Activated naive CD8-positive, alpha-beta T cell treated with anti-CD3 and anti-CD28 coated beads, Interleukin-2, amount 50 U/mL, for 16 hours (primary cell): ENCODE data around the gene PHYKPL.
"Not testable (repeated sequence)": the region's sequence is repeated elsewhere in the genome, so short reads cannot be mapped to it uniquely, and the experiment has no call there.

Experiments
- DNase-seq: peaks from one replicate; pipeline ENCODE4 v3.0.0-alpha.2; 2020; ENCODE audit warnings: low read depth, low spot score

PHYKPL gene

DNA sequence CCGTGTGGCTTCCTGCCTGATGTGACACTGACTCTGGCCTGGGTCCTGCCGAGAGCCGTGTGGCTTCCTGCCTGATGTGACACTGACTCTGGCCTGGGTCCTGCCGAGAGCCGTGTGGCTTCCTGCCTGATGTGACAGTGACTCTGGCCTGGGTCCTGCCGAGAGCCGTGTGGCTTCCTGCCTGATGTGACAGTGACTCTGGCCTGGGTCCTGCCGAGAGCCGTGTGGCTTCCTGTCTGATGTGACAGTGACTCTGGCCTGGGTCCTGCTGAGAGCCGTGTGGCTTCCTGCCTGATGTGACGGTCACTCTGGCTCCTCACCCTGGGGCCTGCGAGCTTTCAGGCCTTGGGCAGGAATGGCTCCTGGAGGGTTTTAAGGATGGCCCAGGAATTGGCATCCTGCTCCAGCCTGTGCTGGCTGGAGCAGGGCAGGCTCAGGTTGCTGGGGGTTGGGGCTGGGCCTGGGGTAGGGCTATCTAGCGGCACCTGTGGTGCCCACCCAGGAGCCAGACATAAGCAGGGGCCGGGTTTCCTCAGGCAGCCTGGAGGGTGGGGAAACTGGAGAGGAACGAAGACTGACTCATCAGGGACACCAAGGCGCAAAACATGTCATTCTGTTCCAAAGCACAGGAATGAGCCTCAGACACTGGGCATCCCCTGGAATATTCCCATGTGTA is 7.2 kb upstream of the PHYKPL start:
- not testable (repeated sequence) for DNase-seq

DNA sequence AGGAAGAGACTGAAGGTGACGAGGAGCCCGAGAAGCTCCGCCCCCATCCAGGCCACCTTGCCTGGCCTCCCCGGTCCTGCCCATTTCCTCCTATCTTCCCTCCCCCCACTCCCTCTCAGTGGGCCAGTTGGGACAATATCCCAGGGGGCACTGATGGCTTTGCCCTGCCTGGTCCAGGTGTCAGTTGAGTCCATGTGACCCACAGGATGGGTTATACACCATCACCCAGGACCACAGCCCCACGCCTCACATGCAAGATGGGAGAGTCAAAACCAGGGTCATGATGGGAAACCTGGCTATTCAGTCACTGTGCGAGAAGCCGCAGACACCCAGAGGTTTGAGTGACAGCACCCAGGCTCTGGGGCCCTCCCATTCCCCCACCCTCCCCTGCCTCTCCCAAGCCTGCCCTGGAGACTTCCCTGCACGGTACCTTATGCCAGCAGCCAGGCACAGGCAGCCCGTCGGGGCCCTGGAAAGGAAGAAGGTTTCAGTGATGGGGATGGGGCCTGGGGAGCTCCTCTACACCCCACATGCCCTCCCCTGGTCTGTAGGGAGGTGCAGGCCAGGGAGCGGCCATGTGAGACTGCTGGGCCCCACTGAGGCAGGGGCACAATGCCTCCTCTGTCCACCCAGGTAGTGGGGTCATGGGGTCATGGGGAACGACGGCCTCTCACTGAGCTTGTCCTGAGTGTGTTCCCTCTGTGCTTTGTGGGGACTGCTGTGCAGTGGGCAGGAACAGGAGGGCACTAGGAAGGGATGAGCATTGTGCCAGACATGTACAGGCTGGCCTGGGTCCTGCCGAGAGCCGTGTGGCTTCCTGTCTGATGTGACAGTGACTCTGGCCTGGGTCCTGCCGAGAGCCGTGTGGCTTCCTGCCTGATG is 6.3 kb upstream of the PHYKPL start:
- no peak for DNase-seq

DNA sequence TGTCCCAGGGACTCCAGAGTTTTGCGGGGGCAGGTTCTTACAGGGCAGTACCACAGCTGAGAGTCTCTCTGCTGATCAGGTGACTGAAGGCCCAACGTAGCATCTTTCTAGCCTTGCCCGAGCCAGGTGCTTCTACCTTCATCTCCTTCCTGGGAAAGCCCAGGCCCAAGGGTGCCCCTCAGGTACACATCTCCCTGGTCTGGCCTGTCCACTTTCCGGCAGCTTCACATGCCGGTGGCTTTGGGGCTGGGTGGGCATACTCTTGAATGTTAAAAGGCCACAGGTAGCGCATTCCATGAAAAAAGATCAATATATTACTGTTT is 5.7 kb upstream of the PHYKPL start:
- no peak for DNase-seq

DNA sequence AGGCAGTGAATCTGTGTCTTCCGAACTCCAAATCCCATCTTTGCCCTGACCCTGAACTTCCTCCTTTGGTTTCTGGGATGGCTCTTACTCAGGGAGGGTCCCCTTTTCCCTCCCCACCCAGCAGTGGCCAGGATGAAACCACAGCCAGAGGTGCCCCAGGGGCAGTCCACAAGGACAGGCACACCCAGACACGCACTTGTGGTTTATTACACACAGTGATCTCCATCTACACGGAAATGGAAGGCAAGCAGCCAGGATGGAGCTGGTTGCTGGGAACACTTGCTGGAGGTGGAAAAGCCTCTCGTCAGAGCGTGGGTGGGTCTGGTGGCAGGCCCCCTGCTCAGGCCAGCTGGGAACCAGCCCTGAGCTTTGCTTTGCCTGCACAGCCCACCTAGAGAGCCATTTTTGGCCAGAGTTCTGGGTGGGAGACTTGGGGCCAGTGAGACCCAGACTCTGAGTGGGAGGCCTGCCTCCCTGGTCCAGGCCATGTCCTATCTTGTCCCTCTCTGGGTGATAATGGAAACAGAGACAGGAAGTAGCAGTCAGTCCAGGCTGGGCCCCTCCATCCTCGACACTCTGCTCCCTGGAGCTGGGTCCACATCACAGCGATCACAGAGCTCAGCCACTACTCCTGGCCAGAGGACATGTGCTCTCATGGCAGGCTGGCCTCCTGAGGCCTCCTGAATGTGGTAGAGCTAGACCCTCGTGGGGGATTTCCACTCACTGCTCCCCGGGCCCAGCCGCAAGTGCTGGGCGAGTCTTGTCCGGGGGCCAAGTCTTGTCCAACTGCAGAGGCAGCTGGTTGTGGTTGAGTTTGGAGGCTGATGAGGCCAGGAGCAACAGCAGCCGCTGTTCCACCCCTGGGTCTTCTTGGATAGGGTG is 5.1 kb upstream of the PHYKPL start:
- no peak for DNase-seq

DNA sequence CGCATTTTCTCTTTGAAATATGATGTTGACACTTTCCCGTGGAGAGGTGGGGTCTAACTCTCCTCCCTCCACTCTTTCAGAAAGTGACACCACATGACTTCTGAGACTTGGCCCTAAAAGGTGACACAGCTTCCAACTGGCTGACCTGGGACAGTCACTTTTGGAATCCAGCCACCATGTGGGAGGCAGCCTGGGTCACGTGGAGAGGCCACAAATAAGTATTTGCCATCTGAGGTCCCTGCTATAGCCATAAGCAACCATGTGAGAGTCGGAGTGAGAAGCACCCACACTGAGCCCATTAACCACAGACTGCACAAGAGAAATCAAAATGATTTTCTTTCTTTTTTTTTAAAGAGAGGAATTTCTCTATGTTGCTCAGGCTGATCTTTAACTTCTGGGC is 4.1 kb upstream of the PHYKPL start:
- DNase-seq, result no peak

DNA sequence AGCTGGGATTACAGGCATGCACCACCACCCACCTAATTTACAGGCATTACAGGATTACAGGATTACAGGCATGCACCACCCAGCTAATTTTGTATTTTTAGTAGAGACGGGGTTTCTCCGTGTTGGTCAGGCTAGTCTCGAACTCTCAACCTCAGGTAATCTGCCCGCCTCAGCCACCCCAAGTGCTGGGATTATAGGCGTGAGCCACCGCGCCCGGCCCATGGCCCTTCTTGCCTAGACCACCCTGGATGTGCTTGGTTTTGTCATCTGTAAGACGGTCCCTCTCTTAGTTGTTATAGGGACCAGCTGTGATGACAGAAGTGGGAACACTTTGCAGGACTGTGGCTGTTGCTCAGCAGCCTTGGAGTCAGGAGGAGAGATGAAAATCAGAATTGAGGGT is 3.5 kb upstream of the PHYKPL start:
- DNase-seq, result no peak

DNA sequence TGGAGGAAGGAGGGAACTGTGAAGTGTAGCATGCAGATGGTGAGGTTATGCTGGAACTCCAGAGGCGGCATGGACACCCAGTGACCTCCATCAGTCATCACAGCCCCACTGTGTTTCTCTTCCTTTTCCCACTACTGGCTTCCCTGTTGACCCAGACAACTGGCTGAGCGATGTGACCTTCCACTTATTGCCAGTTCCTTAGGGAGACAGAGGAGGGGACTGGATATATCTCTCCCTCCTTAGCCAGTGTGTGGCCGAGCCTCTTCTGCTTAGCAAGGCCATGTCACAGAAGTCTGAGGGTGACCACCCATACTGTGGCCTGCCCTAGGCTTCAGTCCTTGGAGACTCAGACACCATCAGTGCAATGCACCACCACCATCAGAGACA is 3.0 kb upstream of the PHYKPL start:
- no peak for DNase-seq

DNA sequence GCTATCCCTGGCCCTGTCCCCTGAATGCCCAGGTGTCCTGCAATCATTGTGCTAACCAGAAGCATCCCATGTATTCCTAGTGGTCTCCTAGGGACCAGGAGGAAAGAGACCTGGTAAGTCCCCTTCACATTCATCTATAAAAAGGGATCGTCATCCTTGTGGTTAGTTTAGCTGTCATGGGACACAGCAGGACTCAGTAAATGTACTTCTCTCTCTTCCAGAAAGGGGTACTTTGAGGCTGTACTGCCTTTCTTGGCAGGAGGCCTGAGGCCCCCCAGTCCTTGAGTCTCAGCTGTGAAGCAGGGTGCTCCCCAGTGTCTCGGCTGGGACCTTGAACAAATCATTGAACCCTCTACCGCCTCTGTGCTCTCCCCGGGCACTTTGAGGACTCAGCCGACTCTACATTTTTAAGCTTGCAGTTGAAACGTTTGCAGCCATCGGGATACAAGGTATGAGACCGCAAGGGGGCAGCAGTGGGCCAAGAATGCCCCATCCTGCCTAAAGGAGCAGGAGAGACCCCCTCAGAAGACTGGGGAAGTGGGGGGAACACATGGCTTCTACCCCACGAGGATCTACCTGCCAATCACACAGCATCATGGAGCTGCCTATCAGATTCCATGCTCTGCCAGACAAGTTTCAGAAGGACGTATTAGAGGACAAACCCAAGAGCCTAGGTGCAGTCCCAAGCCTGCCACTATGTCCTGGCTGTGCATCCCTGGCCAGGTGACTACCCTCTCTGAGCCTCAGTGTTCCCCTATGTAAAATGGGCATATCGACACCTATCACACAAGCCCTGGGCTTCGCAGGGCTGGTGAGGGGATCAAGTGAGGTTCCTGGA is 2.4 kb upstream of the PHYKPL start:
- peak; percentile 59 for DNase-seq

DNA sequence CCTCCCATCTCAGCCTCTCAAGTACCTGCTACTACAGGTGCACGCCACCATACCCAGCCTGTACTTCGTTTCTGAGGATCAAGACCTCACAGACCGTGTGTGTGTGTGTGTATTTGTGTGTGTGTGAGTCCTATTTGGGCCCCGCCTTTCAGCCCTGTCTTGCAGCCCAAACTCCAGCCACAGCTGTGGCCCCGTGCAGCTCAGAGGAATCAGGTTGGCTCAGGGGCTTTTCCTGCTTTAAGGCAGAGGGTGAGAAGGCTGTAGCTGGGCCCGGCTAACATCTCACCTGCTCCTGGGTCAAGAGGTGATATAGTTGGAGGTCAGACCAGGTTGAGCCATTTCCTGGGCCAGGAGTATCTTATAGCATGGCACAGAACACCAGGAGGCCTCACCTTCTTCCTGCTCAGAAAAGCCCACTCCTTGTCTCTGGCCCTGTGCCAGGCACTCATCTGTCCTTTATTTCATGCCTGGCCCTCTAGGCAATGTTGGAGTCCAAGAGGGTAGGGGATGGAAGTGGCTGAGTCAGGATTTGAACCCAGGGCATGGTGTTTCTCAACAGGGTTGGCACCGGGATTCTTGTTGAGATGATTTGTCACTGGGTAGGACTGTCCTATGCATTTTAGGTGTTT is 1.6 kb upstream of the PHYKPL start:
- DNase-seq, result no peak

DNA sequence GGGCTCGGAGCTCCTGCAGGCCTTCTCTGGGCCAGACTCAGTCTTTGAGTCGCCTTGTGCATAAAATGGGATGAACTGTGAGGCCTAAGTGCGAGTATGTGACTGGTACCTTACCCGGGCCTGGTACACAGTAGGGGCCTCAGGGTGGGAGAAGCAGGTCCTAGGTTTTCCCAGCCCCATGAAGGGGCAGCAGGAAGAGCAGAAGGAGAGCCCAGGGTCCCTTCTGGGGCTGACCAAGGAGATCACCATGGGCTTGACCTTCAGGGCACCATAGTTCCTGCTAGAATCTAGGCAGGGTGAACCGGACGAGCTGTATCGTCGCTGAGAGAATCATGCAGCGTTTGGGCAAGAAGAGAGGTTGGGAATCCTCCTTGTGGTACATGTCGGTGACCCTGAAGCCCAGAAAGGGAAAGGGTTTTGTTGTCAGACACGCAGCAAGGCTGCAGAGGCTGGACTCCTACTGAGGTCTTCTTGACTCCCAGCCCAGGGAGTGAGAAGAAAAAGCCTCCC is 373 bp upstream of the PHYKPL start:
- no peak for DNase-seq

DNA sequence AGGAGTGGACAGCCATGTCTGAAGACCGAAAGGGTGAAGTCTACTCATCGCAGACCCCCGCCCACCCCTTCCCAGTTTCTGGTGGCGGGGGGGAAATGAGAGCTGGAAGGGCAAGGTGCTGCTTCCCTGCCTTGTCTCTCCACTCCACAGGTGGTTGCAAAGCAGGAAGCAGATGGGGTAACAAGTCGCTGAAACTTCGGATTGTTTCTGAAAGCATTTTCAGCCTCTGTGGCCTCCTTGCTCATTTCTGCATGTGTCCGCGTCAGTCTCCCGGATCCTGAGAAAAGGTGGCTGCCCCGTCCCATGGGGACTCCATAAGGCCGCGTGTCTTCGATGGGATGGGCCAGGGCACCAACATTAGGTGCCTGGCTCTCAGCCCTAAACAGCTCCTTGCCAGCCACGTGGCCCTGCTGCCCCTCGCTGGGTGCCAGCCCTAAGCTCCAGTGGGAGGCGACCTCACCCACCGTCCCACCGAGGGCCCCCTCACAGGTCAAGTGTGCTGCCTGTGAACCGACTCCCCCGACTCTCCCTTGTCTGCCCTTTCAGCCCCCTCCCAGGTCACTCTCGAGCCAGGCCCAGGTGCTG is 971 bp downstream of the PHYKPL start:
- DNase-seq, result no peak

DNA sequence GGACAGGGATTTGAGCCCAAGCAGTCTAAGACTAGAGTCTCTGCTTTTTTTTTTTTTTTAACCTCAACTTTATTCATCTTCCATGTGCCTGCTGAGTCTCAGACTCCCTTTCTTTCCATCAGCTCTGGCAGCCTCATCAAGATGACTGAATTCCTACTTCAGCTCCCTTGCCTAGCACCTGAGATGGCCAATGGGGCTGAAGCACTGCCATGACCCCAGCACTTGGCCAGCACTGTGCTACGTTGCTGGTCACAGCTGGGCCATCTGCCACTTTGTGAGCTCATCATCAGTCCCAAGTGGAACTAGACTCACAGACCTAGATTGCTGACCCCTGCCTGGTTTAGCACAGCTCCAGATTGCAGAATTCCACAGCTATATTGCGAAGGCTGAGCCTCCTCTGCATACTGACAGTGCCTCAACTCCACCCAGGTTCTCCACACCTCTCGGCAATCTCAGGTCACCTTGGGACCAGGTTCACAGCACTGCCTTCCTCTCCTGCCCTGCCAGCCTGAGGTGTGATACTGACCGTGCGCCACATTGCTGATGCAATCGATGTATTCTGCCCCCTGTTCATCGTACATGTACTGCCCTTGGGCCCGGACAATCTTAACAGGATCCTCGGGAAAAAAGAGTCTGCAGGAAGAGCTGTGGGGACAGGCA is 1.6 kb downstream of the PHYKPL start:
- DNase-seq, result no peak

DNA sequence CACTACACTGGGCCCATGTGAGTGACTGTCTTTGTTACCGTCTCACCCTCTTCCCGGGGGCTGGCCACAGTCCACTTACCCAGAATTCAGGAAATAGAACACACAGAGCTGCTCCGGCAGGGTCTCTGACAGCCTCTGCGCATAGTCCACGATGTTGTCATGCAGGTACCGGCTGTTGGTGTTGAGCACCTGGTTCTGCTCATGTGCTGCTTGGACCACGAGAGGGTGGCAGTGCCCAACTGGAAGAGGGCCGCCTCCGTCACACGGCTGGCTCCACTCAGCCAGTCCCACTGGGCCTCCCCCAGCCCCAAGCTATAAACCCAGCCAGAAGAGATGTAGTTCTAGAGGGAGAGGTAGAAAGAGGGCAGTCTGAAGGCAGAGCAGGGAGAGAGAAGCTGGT is 2.7 kb downstream of the PHYKPL start:
- DNase-seq, result no peak

DNA sequence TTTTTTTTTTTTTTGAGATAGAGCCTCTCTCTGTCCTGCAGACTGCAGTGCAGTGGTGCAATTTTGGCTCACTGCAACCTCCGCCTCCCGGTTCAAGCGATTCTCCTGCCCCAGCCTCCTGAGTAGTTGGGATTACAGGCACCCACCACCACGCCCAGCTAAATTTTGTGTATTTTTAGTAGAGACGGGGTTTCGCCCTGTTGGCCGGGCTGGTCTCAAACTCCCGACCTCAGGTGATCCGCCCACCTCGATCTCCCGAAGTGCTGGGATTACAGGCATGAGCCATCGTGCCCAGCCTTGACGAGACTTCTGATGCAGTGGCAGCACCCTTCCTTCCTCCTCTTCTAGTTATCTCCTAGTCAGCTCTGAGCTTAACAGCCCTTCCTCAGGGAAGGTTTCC is 3.5 kb downstream of the PHYKPL start:
- DNase-seq, result not testable (repeated sequence)

DNA sequence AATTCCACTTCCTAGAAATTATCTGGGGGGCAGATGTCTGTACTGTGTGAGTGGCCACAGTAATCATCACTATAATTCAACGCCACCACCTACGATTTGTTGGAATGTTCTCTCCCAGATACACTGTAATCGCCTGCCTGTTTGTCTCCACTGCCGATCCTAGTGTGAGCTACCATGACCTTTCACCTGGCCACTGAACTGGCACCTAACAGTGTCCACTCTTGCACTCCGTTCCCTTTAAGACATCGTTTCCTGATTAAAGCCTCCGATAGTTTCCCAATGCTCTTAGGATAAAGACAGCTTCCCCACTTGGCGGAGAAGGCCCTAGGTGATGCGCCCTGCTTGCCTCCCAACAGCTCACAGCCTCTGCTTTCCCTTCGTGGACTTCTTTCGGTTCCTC is 4.0 kb downstream of the PHYKPL start:
- no peak for DNase-seq

DNA sequence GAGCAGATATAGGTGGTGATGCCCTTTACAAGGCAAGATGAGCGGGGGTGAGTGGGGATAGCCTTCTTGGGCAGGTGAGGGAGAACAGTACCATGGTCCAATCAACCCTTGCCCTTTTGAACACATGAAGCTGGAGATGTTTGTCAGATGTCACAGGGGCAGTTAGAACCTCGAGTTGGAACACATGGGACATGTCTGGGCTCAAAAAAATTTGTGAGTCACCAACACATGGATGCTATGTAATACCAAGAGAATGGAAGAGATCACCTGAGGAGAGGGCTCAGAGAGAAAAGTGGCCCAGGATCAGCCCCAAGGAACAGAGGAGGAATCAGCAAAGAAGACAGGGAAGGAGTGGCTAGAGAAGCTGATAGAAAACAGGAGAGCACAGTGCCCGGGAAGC is 4.7 kb downstream of the PHYKPL start:
- no peak for DNase-seq

DNA sequence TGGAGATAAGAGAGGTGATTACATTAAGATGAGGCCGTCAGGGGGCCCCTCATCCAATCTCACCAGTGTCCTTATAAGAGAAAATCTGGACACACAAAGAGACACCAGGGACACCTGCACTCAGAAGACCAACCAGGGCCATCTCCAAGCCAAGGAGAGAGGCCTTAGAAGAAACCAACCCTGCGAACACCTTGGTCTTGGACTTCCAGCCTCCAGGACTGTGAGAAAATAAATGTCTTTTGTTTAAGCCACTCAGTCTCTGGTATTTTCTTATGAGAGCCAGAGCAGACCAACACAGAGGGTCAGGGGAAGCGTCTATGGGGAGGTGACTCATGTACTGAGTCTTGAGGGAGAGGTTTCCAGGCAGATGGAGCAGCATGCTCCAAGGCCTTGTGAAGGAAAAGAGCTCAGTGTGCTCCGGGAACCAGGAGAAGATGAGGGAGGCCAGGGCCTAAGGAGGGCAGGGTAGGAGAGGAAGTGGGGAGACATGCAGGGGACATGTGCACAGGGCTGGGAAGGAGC is 5.4 kb downstream of the PHYKPL start:
- DNase-seq, result no peak

DNA sequence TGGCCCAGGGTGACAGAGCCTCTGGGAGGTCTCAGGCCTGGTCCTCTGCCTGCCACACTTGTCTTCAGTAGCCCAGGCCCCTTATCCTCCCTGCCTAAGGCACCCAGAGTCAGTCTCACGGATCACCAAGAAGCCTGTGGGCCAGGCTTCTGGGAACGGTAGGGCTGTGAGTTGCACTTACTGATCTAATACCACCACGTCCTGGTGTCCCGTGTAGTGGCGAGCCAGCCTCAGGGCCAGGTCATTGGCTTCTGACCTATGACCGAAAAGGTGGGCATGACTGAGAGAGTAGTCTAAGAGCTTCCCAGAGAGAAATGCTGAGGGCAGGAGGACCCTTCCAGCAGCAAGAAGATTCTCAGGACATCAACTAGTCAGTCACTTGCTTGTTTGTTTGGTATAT is 7.4 kb downstream of the PHYKPL start:
- no peak for DNase-seq

DNA sequence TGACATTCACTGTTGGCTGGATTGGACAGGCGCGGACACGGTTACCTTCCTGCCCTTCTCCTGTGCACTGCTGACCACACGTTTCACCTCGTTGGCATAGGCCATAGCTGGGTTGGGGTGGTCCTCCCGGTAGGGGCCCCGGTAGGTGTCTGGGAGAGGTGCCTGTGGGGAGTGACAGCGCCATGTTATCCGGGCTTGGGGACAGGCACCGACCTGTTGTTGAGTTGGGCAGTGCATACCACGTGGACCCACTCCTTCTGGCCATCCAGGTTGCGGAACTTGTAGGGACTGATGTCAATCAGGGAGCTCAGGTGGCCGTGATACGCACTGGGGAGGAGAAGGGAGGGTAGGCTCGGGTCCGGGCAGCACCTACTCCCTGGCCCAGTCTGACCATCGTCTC is 8.2 kb downstream of the PHYKPL start:
- DNase-seq, result no peak
